OCI-LY7 (cell line): ENCODE data around the gene BIRC2. TPM values are rescaled to one million over a fixed set of nuclear protein-coding genes. Genes with fewer than 3 reads are reported as not detected.

Experiments
- BruUV-seq: library from RNA; stranded (reverse); fragments of 400-500 nt; replicated peaks from 2 replicates; lab custom pipeline; 2021; lab: Mats Ljungman, UMichigan
- CTCF ChIA-PET: fragments of 300-600 bp; sonication (Branson Sonifier 250); formaldehyde crosslinking; loops from one replicate; lab custom pipeline; 2022; ENCODE audit warnings: antibody characterized with exemption; ENCODE audit not compliant: unreplicated experiment; lab: Charles Lee
- POLR2A ChIA-PET: fragments of 300-600 bp; sonication (Branson Sonifier 250); formaldehyde crosslinking; loops from one replicate; lab custom pipeline; 2022; ENCODE audit warnings: antibody characterized with exemption; lab: Charles Lee
- DNase-seq: peaks from one replicate; pipeline ENCODE4 v3.0.0-alpha.2; 2015; ENCODE audit warnings: low spot score
- H2AFZ ChIP-seq: fragments of 200-600 bp; sonication (generic), shearing (Covaris generic); 2 replicates; pipeline ENCODE4 v1.6.1; 2014; ENCODE audit warnings: mild to moderate bottlenecking, antibody characterized with exemption, low read length, moderate library complexity
- H3K27ac ChIP-seq: fragments of 200-600 bp; sonication (generic); 2 replicates; pipeline ENCODE4 v1.5.1; 2014; ENCODE audit warnings: mixed run types, low read depth, mild to moderate bottlenecking, moderate library complexity, low read length, inconsistent platforms; ENCODE audit not compliant: poor library complexity, severe bottlenecking
- H3K36me3 ChIP-seq: fragments of 200-600 bp; sonication (generic); 2 replicates; pipeline ENCODE4 v1.6.1; 2014; ENCODE audit warnings: mild to moderate bottlenecking, antibody characterized with exemption, low read length, moderate library complexity, mixed read lengths; ENCODE audit not compliant: insufficient read depth
- H3K4me1 ChIP-seq: fragments of 200-600 bp; sonication (generic); 2 replicates; pipeline ENCODE4 v1.5.1; 2014; ENCODE audit warnings: mild to moderate bottlenecking, low read length; ENCODE audit not compliant: insufficient read depth, poor library complexity, severe bottlenecking
- H3K4me2 ChIP-seq: fragments of 200-600 bp; sonication (generic); 2 replicates; pipeline ENCODE4 v1.6.1; 2014; ENCODE audit warnings: mild to moderate bottlenecking, low read length
- H3K4me3 ChIP-seq: fragments of 200-600 bp; sonication (generic); 2 replicates; pipeline ENCODE4 v1.5.1; 2014; ENCODE audit warnings: mild to moderate bottlenecking, low read depth, low read length; ENCODE audit not compliant: poor library complexity, severe bottlenecking
- H3K79me2 ChIP-seq: fragments of 200-600 bp; sonication (generic); 2 replicates; pipeline ENCODE4 v1.6.1; 2016; ENCODE audit warnings: low read depth, mild to moderate bottlenecking, low read length, moderate library complexity, mixed read lengths; ENCODE audit not compliant: insufficient read depth
- H3K9me2 ChIP-seq: fragments of 200-600 bp; sonication (generic); 2 replicates; pipeline ENCODE4 v1.6.1; 2016; ENCODE audit warnings: mild to moderate bottlenecking, low read length, mixed read lengths; ENCODE audit not compliant: insufficient read depth
- H3K9me3 ChIP-seq: fragments of 200-600 bp; sonication (generic); 2 replicates; pipeline ENCODE4 v1.6.1; 2014; ENCODE audit warnings: mild to moderate bottlenecking, mixed run types, low read length, mixed read lengths
- H4K20me1 ChIP-seq: fragments of 200-600 bp; sonication (generic); 2 replicates; pipeline ENCODE4 v1.6.1; 2014; ENCODE audit warnings: mild to moderate bottlenecking, antibody characterized with exemption, low read length, moderate library complexity, mixed read lengths; ENCODE audit not compliant: insufficient read depth
- EZH2phosphoT487 ChIP-seq: fragments of 200-600 bp; sonication (generic); IDR thresholded peaks from 2 replicates; pipeline ENCODE4 v1.6.1; 2018; ENCODE audit warnings: low read depth, borderline replicate concordance, mild to moderate bottlenecking, mixed run types, antibody characterized with exemption, low read length, moderate library complexity, mixed read lengths
- intact Hi-C: fragments of 100-400 bp; cut with micrococcal nuclease; formaldehyde crosslinking; loops from one replicate; pipeline ENCODE4 v1.10.0; 2022; ENCODE audit not compliant: unreplicated experiment
- total RNA-seq, 2 experiments: library from RNA; depleted of rRNA in 1 of 2; stranded (reverse); fragments of >200 nt in 1 of 2; shearing (Covaris generic) in 1 of 2; gene quantifications; 2 replicates each; pipeline ENCODE4 v1.2.3, GENCODE V29; 2014 to 2022
- TF ChIP-seq, protein P1 (sequence below): fragments of 200-600 bp; sonication (generic); conservative IDR thresholded peaks from 2 replicates; pipeline ENCODE4 v1.5.1; 2014; ENCODE audit warnings: mild to moderate bottlenecking, antibody characterized with exemption, low read length, moderate library complexity, mixed read lengths

BIRC2 gene
- total RNA-seq, 2 experiments from 2014 or later, result 36.1 to 38.0 TPM

DNA sequence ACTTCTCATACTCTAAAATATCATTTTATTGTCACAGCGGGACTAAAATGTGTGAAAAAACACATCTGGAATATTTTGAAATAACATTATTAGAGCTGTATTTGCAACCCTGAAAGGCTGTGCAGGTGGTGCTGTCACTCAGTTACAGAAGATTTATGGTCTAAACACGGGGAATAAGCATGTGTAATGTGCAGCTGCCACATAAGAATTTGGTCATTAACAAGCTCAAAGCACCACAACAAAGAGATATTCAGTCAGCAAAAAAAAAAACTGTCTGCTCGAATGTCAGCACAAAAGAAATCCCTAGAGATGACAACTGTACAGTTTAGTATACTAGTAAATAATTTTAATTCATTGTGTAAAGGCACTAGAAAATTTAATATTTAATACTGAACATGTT lies 74.2 kb downstream of the BIRC2 start:
- Histone ChIP-seq H3K4me3 (peak overlapping the region; percentile 20), H2AFZ (no peak overlapping the region), H3K27ac (peak overlapping the region; percentile 65), H3K4me2 (peak overlapping the region; percentile 53), H4K20me1 (peaks cover 38% of the 10 kb centered on the region; the same call in 1 of the 2 replicates), H3K79me2 (peaks cover 100% of the 10 kb centered on the region), H3K4me1 (peaks cover 80% of the 10 kb centered on the region), H3K36me3 (peaks cover 78% of the 10 kb centered on the region), H3K9me2 (no peaks in the 10 kb centered on the region), H3K9me3 (peaks cover 21% of the 10 kb centered on the region)
- CTCF ChIA-PET, result interaction anchor here (0.7 to 1.5 kb wide), 4 partner anchors 9 to 55 kb away, joined by 3 to 4 read pairs (median 3); no protein-coding TSS in a partner anchor
- POLR2A ChIA-PET, result interaction anchor here (0.9 to 3.1 kb wide), 10 partner anchors 8 to 55 kb away, joined by 4 to 20 read pairs (median 8); no protein-coding TSS in a partner anchor
- DNase-seq, result peak; percentile 81
- BruUV-seq, result no TSS peak
- TF ChIP-seq EZH2phosphoT487, result no peak
- intact Hi-C loops, result no loop called here

DNA sequence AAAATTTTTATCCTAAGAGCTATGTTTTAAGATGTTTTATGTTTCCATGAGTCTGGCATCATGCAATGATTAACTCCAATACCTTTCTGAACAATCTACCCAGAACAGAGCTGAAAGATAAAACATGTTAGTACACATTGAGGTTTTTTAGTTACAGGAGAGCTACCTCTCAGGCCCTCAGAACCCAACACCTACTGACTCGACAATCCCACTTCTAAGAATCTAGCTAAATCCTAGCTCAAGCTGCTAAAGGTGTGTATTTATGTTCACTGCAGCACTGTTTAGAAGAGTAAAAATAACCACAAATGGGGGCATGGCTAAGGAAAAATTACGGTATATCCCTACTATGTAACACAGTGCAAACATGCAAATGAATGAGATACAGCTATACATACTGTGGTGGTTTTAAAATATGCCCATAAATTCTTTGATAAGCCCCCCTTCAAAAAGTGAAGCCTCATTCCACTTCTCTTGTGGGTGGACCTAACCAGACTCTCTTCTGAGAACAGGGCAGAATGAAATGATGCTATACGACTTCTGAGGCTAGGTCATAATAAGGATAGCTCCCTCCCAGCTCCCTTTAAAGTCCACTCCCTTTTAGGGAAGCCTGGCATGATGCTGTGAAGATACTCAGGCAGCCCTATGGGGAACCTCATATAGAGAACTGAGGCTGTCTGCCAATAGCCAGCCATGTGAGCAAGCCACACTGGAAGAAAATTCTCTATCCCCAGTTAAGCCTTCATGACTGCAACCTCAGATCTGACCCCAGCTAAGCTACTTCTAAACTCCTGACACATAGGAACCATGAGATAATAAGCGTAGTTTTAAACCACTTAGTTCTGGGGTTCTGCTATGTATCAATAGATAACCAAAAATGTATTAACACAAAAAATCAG lies 76.1 kb downstream of the BIRC2 start:
- Histone ChIP-seq H3K9me3 (peaks cover 12% of the 10 kb centered on the region), H3K79me2 (peaks cover 99% of the 10 kb centered on the region), H3K9me2 (no peaks in the 10 kb centered on the region), H2AFZ (no peak overlapping the region), H3K4me2 (peak overlapping the region; percentile 38), H3K27ac (peak overlapping the region; percentile 65), H4K20me1 (peaks cover 28% of the 10 kb centered on the region; the same call in 1 of the 2 replicates), H3K4me3 (no peak overlapping the region), H3K4me1 (peaks cover 88% of the 10 kb centered on the region), H3K36me3 (peaks cover 81% of the 10 kb centered on the region)
- no TSS peak for BruUV-seq
- DNase-seq, result no peak
- ChIA-PET CTCF (interaction anchor here (1.2 to 1.4 kb wide), 2 partner anchors 17 to 32 kb away, joined by 3 to 6 read pairs; no protein-coding TSS in a partner anchor), POLR2A (interaction anchor here (0.6 to 3.9 kb wide), 16 partner anchors 9 to 190 kb away, joined by 3 to 13 read pairs (median 4); no protein-coding TSS in a partner anchor)
- TF ChIP-seq, protein P1, sequence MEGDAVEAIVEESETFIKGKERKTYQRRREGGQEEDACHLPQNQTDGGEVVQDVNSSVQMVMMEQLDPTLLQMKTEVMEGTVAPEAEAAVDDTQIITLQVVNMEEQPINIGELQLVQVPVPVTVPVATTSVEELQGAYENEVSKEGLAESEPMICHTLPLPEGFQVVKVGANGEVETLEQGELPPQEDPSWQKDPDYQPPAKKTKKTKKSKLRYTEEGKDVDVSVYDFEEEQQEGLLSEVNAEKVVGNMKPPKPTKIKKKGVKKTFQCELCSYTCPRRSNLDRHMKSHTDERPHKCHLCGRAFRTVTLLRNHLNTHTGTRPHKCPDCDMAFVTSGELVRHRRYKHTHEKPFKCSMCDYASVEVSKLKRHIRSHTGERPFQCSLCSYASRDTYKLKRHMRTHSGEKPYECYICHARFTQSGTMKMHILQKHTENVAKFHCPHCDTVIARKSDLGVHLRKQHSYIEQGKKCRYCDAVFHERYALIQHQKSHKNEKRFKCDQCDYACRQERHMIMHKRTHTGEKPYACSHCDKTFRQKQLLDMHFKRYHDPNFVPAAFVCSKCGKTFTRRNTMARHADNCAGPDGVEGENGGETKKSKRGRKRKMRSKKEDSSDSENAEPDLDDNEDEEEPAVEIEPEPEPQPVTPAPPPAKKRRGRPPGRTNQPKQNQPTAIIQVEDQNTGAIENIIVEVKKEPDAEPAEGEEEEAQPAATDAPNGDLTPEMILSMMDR, result no peak
- TF ChIP-seq EZH2phosphoT487, result no peak
- intact Hi-C loops, result no loop called here

DNA sequence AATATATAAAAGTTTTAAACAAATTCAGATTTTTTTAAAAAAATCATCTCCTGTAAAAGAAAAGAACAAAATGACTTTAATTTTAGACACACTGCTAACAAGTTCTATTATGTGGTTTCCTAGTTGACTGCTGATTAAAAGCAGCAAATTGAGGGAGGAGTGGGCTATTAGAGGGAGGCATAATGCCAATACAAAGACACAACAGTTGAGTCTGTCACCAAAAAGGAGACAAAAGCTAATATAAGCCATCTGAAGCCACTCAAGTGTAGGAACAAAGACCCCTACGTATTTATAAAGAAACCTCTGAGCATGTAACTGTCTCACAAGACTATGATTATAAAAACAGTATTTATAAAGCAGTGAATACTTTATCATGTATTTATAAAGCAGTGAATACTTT lies 76.9 kb downstream of the BIRC2 start:
- ChIA-PET CTCF (no interaction called here), POLR2A (interaction anchor here (0.8 to 3.9 kb wide), 4 partner anchors 26 to 189 kb away, joined by 3 to 13 read pairs (median 10); no protein-coding TSS in a partner anchor)
- no peak overlapping the region for H2AFZ ChIP-seq
- H3K4me2 ChIP-seq, result no peak overlapping the region
- H3K9me2 ChIP-seq, result no peaks in the 10 kb centered on the region
- no peak for DNase-seq
- BruUV-seq, result no TSS peak
- peaks cover 4% of the 10 kb centered on the region for H3K9me3 ChIP-seq
- peaks cover 27% of the 10 kb centered on the region; the same call in 1 of the 2 replicates for H4K20me1 ChIP-seq
- no peak overlapping the region for H3K4me3 ChIP-seq
- TF ChIP-seq, protein P1, result no peak
- intact Hi-C loops, result no loop called here
- H3K27ac ChIP-seq, result no peak overlapping the region
- H3K79me2 ChIP-seq, result peaks cover 99% of the 10 kb centered on the region
- H3K36me3 ChIP-seq, result peaks cover 80% of the 10 kb centered on the region
- peaks cover 96% of the 10 kb centered on the region for H3K4me1 ChIP-seq
